ENCODE measurements around the gene RASGRP2.

Gene RASGRP2

DNA sequence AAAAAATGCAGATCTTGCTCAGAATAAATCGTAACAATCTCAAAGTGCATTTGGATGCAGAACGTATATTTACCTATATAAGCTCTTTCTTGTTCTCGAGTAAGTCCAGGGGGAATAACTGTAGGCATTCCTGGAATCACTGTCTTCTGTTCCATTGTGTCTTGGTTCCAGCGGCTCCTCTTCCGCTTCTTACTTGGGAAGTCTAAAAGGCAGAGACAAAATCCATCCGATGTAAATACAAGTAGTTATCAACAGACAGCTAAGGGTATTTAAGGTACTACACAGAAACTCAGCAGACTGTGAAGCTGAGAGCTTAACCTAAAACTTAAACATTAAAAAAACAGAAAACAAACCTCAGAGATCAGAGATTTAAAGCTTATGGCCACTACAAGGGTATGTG, 32.5 kb upstream of the RASGRP2 start:
- Histone ChIP-seq H3K27ac (replicated peaks; ENCODE audit: low read length) (no peak overlapping the region), H2AK5ac (ENCODE audit: low read depth, low read length) (no peak overlapping the region), H3K9ac (ENCODE audit: low read depth, low read length, poor library complexity) (no peak overlapping the region), H3K14ac (ENCODE audit: low read length) (no peak overlapping the region), H3K4me2 (ENCODE audit: insufficient read depth, low read length, poor library complexity, severe bottlenecking) (no peak overlapping the region), H3K27me3 (ENCODE audit: control insufficient read depth in 3 of 3, insufficient read depth in 3 of 3, low read depth in 1 of 3, low read length in 3 of 3) (no peaks in the 10 kb centered on the region), H2BK12ac (ENCODE audit: low read length) (no peak overlapping the region), H3K4ac (ENCODE audit: low read length) (no peak overlapping the region), H2BK120ac (ENCODE audit: low read depth, low read length) (no peak overlapping the region), H2AFZ (ENCODE audit: low read length) (no peak overlapping the region), H3K4me1 (ENCODE audit: control insufficient read depth in 2 of 2, insufficient read depth in 1 of 2, low read depth in 1 of 2, low read length in 2 of 2) (peaks cover 5 to 10% of the 10 kb centered on the region in 2 donors), H3K79me1 (ENCODE audit: low read depth, low read length) (peaks cover 5% of the 10 kb centered on the region), H2BK15ac (ENCODE audit: low read length) (no peak overlapping the region), H4K91ac (ENCODE audit: low read depth, low read length, poor library complexity) (no peak overlapping the region), H4K8ac (ENCODE audit: low read depth, low read length) (no peak overlapping the region), H3K4me3 (ENCODE audit: low read length in 2 of 2) (peak overlapping the region in 1 of 2 donors; percentile 98), H3K23ac (ENCODE audit: low read depth, low read length, poor library complexity) (no peak overlapping the region), H2BK5ac (ENCODE audit: low read length) (no peak overlapping the region), H3K18ac (ENCODE audit: low read length) (no peak overlapping the region), H3K9me3 (replicated peaks in 1 of 2; ENCODE audit: control insufficient read depth in 2 of 2, insufficient read depth in 1 of 2, low read depth in 1 of 2, low read length in 2 of 2) (no peaks in the 10 kb centered on the region), H3K36me3 (replicated peaks in 1 of 2; ENCODE audit: control insufficient read depth in 2 of 2, insufficient read depth in 2 of 2, low read length in 2 of 2) (peaks cover 41 to 76% of the 10 kb centered on the region in 2 donors)
- DNase-seq (ENCODE audit: low spot score): no peak
- no CpG with 5 or more reads among the region's 6 CpGs for WGBS, 2 donors (ENCODE audit: extremely low coverage in 2 of 2, insufficient read length in 2 of 2, insufficient replicate concordance in 1 of 2)

DNA sequence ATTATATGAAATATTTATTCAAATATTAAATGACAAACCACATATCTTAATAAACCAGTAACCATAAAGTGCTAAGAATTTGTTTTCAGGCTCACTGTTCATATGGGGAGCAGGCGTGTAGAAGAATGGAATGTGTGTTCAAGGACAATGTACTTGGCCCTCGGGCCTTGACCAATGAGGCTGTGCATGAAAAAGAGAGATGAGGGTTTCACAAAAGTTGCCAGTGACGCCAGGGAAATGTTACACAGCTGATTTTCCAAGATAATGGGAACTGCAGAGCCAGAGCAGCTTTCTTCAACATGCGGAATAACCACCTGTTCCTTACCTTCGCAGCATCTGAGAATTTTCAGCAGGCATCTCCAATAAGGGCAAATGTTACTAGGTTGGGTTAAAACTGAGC, 30.2 kb upstream of the RASGRP2 start:
- Histone ChIP-seq H4K8ac (ENCODE audit: low read depth, low read length) (no peak overlapping the region), H4K91ac (ENCODE audit: low read depth, low read length, poor library complexity) (no peak overlapping the region), H2BK15ac (ENCODE audit: low read length) (no peak overlapping the region), H2BK12ac (ENCODE audit: low read length) (no peak overlapping the region), H2AK5ac (ENCODE audit: low read depth, low read length) (no peak overlapping the region), H2BK120ac (ENCODE audit: low read depth, low read length) (no peak overlapping the region), H3K23ac (ENCODE audit: low read depth, low read length, poor library complexity) (no peak overlapping the region), H3K4ac (ENCODE audit: low read length) (no peak overlapping the region), H3K9ac (ENCODE audit: low read depth, low read length, poor library complexity) (no peak overlapping the region), H3K79me1 (ENCODE audit: low read depth, low read length) (peaks cover 8% of the 10 kb centered on the region), H3K36me3 (replicated peaks in 1 of 2; ENCODE audit: control insufficient read depth in 2 of 2, insufficient read depth in 2 of 2, low read length in 2 of 2) (peaks cover 62 to 84% of the 10 kb centered on the region in 2 donors), H2BK5ac (ENCODE audit: low read length) (no peak overlapping the region), H3K4me3 (ENCODE audit: low read length in 2 of 2) (no peak overlapping the region), H3K27me3 (ENCODE audit: control insufficient read depth in 3 of 3, insufficient read depth in 3 of 3, low read depth in 1 of 3, low read length in 3 of 3) (no peaks in the 10 kb centered on the region), H3K4me1 (ENCODE audit: control insufficient read depth in 2 of 2, insufficient read depth in 1 of 2, low read depth in 1 of 2, low read length in 2 of 2) (peaks cover 5 to 6% of the 10 kb centered on the region in 2 donors), H3K9me3 (replicated peaks in 1 of 2; ENCODE audit: control insufficient read depth in 2 of 2, insufficient read depth in 1 of 2, low read depth in 1 of 2, low read length in 2 of 2) (no peaks in the 10 kb centered on the region), H3K27ac (replicated peaks; ENCODE audit: low read length) (no peak overlapping the region), H3K4me2 (ENCODE audit: insufficient read depth, low read length, poor library complexity, severe bottlenecking) (no peak overlapping the region), H3K14ac (ENCODE audit: low read length) (no peak overlapping the region), H3K18ac (ENCODE audit: low read length) (no peak overlapping the region), H2AFZ (ENCODE audit: low read length) (no peak overlapping the region)
- WGBS, 2 donors (ENCODE audit: extremely low coverage in 2 of 2, insufficient read length in 2 of 2, insufficient replicate concordance in 1 of 2): no CpG with 5 or more reads among the region's 5 CpGs
- no peak for DNase-seq (ENCODE audit: low spot score)

DNA sequence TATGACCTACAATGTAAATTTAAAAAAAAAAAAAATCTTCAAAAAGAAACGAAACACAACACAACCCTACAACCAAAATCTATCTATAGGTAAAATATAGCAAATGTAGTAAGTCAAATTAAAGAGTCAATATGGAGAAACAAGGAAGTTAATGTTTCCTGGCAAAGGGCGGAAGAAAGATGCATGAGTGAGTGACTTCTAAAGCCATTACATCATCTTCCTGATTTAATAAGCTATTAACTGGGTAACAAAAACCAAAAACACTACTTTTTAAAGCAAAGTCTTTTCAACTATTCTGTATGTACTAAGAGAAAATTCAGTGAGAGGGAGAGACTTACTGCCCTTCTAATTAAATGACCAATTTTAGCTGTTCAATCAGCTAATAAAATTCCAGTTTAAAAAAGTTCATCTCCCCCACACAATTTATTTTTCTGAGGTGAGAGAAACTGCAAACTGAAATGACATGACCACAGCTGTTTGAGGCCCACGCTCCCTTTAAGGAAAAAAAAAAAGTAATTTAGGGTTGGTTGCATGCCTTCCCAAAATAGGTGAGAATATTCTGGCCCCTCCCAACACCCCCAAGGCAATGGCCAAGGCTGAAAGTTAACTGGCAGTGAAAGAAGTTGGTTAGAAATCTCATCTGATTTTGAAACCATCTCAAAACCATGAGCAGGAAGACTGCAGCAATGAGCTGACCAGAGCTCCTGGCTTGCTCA, 28.5 kb upstream of the RASGRP2 start:
- no CpG with 5 or more reads among the region's 3 CpGs for WGBS, 2 donors (ENCODE audit: extremely low coverage in 2 of 2, insufficient read length in 2 of 2, insufficient replicate concordance in 1 of 2)
- no peak overlapping the region for H2BK12ac ChIP-seq (ENCODE audit: low read length)
- no peak overlapping the region for H2BK15ac ChIP-seq (ENCODE audit: low read length)
- H2AFZ ChIP-seq (ENCODE audit: low read length): no peak overlapping the region
- H3K79me1 ChIP-seq (ENCODE audit: low read depth, low read length): peaks cover 12% of the 10 kb centered on the region
- H2BK120ac ChIP-seq (ENCODE audit: low read depth, low read length): no peak overlapping the region
- H3K4me3 ChIP-seq (ENCODE audit: low read length in 2 of 2): no peak overlapping the region
- no peak overlapping the region for H3K23ac ChIP-seq (ENCODE audit: low read depth, low read length, poor library complexity)
- H3K27me3 ChIP-seq (ENCODE audit: control insufficient read depth in 3 of 3, insufficient read depth in 3 of 3, low read depth in 1 of 3, low read length in 3 of 3): no peaks in the 10 kb centered on the region
- H3K9ac ChIP-seq (ENCODE audit: low read depth, low read length, poor library complexity): no peak overlapping the region
- no peak overlapping the region for H3K14ac ChIP-seq (ENCODE audit: low read length)
- no peak for DNase-seq (ENCODE audit: low spot score)
- H3K18ac ChIP-seq (ENCODE audit: low read length): no peak overlapping the region
- no peak overlapping the region for H4K91ac ChIP-seq (ENCODE audit: low read depth, low read length, poor library complexity)
- H3K4me1 ChIP-seq (ENCODE audit: control insufficient read depth in 2 of 2, insufficient read depth in 1 of 2, low read depth in 1 of 2, low read length in 2 of 2): peaks cover 5 to 6% of the 10 kb centered on the region in 2 donors
- no peak overlapping the region for H4K8ac ChIP-seq (ENCODE audit: low read depth, low read length)
- no peak overlapping the region for H3K4ac ChIP-seq (ENCODE audit: low read length)
- no peak overlapping the region for H2AK5ac ChIP-seq (ENCODE audit: low read depth, low read length)
- no peak overlapping the region for H3K4me2 ChIP-seq (ENCODE audit: insufficient read depth, low read length, poor library complexity, severe bottlenecking)
- peaks cover 77 to 100% of the 10 kb centered on the region in 2 donors for H3K36me3 ChIP-seq (replicated peaks in 1 of 2; ENCODE audit: control insufficient read depth in 2 of 2, insufficient read depth in 2 of 2, low read length in 2 of 2)
- H3K9me3 ChIP-seq (replicated peaks in 1 of 2; ENCODE audit: control insufficient read depth in 2 of 2, insufficient read depth in 1 of 2, low read depth in 1 of 2, low read length in 2 of 2): no peaks in the 10 kb centered on the region
- no peak overlapping the region for H3K27ac ChIP-seq (replicated peaks; ENCODE audit: low read length)
- H2BK5ac ChIP-seq (ENCODE audit: low read length): no peak overlapping the region

DNA sequence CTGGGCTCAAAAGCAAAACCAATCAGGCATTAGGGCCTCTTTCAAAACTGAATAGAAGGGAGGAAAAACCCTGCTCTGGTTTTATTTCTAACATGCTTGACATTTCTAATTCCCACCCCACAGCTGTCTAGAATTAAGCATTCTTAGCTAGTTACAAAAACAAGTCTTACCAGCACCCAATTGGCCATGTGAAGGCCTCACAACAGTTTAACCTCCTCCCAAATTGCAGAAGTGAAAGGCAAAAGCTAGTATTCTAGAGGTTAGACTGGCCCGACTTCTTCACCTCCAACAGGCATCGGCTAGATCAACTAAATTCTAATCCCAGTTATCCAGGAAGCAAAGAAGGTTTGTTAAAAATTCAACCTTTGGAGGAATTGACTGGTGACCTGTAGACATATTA, 27.9 kb upstream of the RASGRP2 start:
- no peak overlapping the region for H2BK15ac ChIP-seq (ENCODE audit: low read length)
- no peak overlapping the region for H3K9ac ChIP-seq (ENCODE audit: low read depth, low read length, poor library complexity)
- no peak overlapping the region for H2AK5ac ChIP-seq (ENCODE audit: low read depth, low read length)
- H3K4me2 ChIP-seq (ENCODE audit: insufficient read depth, low read length, poor library complexity, severe bottlenecking): no peak overlapping the region
- H3K9me3 ChIP-seq (replicated peaks in 1 of 2; ENCODE audit: control insufficient read depth in 2 of 2, insufficient read depth in 1 of 2, low read depth in 1 of 2, low read length in 2 of 2): no peaks in the 10 kb centered on the region
- no peak overlapping the region for H2BK5ac ChIP-seq (ENCODE audit: low read length)
- peaks cover 3 to 6% of the 10 kb centered on the region in 2 donors for H3K4me1 ChIP-seq (ENCODE audit: control insufficient read depth in 2 of 2, insufficient read depth in 1 of 2, low read depth in 1 of 2, low read length in 2 of 2)
- H3K79me1 ChIP-seq (ENCODE audit: low read depth, low read length): peaks cover 14% of the 10 kb centered on the region
- no peak overlapping the region for H3K14ac ChIP-seq (ENCODE audit: low read length)
- no peak overlapping the region for H4K91ac ChIP-seq (ENCODE audit: low read depth, low read length, poor library complexity)
- no peak overlapping the region for H3K23ac ChIP-seq (ENCODE audit: low read depth, low read length, poor library complexity)
- no peak overlapping the region for H3K4me3 ChIP-seq (ENCODE audit: low read length in 2 of 2)
- no peak overlapping the region for H2AFZ ChIP-seq (ENCODE audit: low read length)
- H2BK12ac ChIP-seq (ENCODE audit: low read length): no peak overlapping the region
- H3K27me3 ChIP-seq (ENCODE audit: control insufficient read depth in 3 of 3, insufficient read depth in 3 of 3, low read depth in 1 of 3, low read length in 3 of 3): no peaks in the 10 kb centered on the region
- H2BK120ac ChIP-seq (ENCODE audit: low read depth, low read length): no peak overlapping the region
- WGBS, 2 donors (ENCODE audit: extremely low coverage in 2 of 2, insufficient read length in 2 of 2, insufficient replicate concordance in 1 of 2): no CpG with 5 or more reads among the region's 2 CpGs
- no peak overlapping the region for H3K18ac ChIP-seq (ENCODE audit: low read length)
- H3K36me3 ChIP-seq (replicated peaks in 1 of 2; ENCODE audit: control insufficient read depth in 2 of 2, insufficient read depth in 2 of 2, low read length in 2 of 2): peaks cover 79 to 100% of the 10 kb centered on the region in 2 donors
- no peak overlapping the region for H3K27ac ChIP-seq (replicated peaks; ENCODE audit: low read length)
- H3K4ac ChIP-seq (ENCODE audit: low read length): no peak overlapping the region
- DNase-seq (ENCODE audit: low spot score): no peak
- H4K8ac ChIP-seq (ENCODE audit: low read depth, low read length): no peak overlapping the region
